ENCODE results near the gene ESRRB. TPM values are rescaled to one million over a fixed set of nuclear protein-coding genes. Genes with fewer than 3 reads are reported as not detected.

Gene ESRRB
- total RNA-seq, 1 donor from 2014 or later: 0.23 TPM

DNA sequence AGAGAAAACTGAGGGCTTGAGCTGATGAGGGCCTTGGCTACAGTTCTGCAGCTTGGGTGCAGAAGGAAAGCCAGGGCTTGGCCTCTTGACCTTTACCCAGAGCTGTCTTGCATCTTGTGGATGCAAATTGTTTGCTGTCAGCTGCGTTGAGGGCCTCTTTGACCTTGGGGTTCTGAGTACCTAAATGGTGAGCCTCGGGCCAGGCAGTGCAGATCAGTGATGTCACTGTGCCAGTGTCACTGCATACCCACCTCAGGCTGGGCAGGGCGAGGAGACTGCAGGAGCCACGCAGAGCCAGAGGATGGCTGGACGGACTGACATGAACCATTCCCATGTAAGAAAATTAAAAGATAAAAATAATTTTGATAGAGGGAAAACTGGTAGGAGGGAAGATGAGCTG lies 18.6 kb downstream of the ESRRB start:
- Mint-ChIP-seq H3K9me3 (no peaks in the 10 kb centered on the region), H3K4me1 (ENCODE audit: low read depth) (no peaks in the 10 kb centered on the region), H3K4me3 (ENCODE audit: low read depth) (no peak overlapping the region), H3K36me3 (ENCODE audit: low read depth) (no peaks in the 10 kb centered on the region), H3K27ac (no peak overlapping the region), H3K27me3 (ENCODE audit: low read depth) (no peaks in the 10 kb centered on the region)
- intact Hi-C loops (cut with micrococcal nuclease): no loop called here
- no peak for DNase-seq (ENCODE audit: low spot score)

- no peak overlapping the region for H3K4me3 Mint-ChIP-seq (ENCODE audit: low read depth)
- H3K27ac Mint-ChIP-seq: no peak overlapping the region
- H3K36me3 Mint-ChIP-seq (ENCODE audit: low read depth): no peaks in the 10 kb centered on the region
- no peaks in the 10 kb centered on the region for H3K4me1 Mint-ChIP-seq (ENCODE audit: low read depth)
- H3K9me3 Mint-ChIP-seq: no peaks in the 10 kb centered on the region
- no peak for DNase-seq (ENCODE audit: low spot score)
- no peaks in the 10 kb centered on the region for H3K27me3 Mint-ChIP-seq (ENCODE audit: low read depth)
- intact Hi-C loops (cut with micrococcal nuclease): no loop called here
Observed at GRCh38 chr14:76395161-76395560, 19.2 kb downstream of the ESRRB start.

DNA sequence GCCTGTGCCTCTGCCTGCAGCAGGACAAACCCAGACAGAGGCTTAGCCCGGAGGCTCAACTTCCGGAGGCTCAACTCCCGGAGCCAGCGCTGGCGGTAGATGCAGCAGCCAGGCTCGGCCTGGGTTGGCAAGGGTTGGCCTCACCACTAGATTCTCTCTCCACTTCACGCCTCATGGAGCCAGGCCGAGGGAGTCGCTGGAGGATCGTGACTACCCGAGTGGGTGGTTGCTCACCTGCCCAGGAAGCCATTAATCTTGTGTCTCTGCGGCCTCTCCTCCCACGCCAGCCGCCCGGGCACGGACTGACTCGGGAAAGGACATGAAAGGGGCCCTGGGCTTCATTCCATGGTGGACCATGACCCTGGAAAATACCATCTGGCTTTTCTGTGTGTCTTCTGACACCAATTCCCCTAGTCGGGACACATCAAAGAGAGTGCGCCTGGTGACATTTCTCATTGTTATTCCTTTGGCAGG lies 20.8 kb downstream of the ESRRB start:
- DNase-seq (ENCODE audit: low spot score): no peak
- Mint-ChIP-seq H3K27me3 (ENCODE audit: low read depth) (peaks cover 2% of the 10 kb centered on the region), H3K36me3 (ENCODE audit: low read depth) (no peaks in the 10 kb centered on the region), H3K4me3 (ENCODE audit: low read depth) (no peak overlapping the region), H3K4me1 (ENCODE audit: low read depth) (no peaks in the 10 kb centered on the region), H3K27ac (no peak overlapping the region), H3K9me3 (no peaks in the 10 kb centered on the region)
- intact Hi-C loops (cut with micrococcal nuclease): no loop called here

GRCh38 chr14:76405627-76406026 lies 29.7 kb downstream of the ESRRB start:
- intact Hi-C loops (cut with micrococcal nuclease): no loop called here

GRCh38 chr14:76407449-76408150 lies 31.7 kb downstream of the ESRRB start:
- DNase-seq (ENCODE audit: low spot score): no peak
- intact Hi-C loops (cut with micrococcal nuclease): no loop called here
- Mint-ChIP-seq H3K4me1 (ENCODE audit: low read depth) (no peaks in the 10 kb centered on the region), H3K27ac (no peak overlapping the region), H3K36me3 (ENCODE audit: low read depth) (no peaks in the 10 kb centered on the region), H3K9me3 (no peaks in the 10 kb centered on the region), H3K4me3 (ENCODE audit: low read depth) (no peak overlapping the region), H3K27me3 (ENCODE audit: low read depth) (peaks cover 7% of the 10 kb centered on the region)

More at GRCh38 chr14:76405627-76406026, 29.7 kb downstream of the ESRRB start:
- H3K4me3 Mint-ChIP-seq (ENCODE audit: low read depth): no peak overlapping the region
- no peak overlapping the region for H3K27ac Mint-ChIP-seq
- H3K4me1 Mint-ChIP-seq (ENCODE audit: low read depth): no peaks in the 10 kb centered on the region
- H3K27me3 Mint-ChIP-seq (ENCODE audit: low read depth): peaks cover 8% of the 10 kb centered on the region
- no peaks in the 10 kb centered on the region for H3K9me3 Mint-ChIP-seq
- DNase-seq (ENCODE audit: low spot score): no peak
- H3K36me3 Mint-ChIP-seq (ENCODE audit: low read depth): no peaks in the 10 kb centered on the region

- no peaks in the 10 kb centered on the region for H3K36me3 Mint-ChIP-seq (ENCODE audit: low read depth)
- no peak overlapping the region for H3K27ac Mint-ChIP-seq
- DNase-seq (ENCODE audit: low spot score): no peak
- peaks cover 13% of the 10 kb centered on the region for H3K27me3 Mint-ChIP-seq (ENCODE audit: low read depth)
- no peak overlapping the region for H3K4me3 Mint-ChIP-seq (ENCODE audit: low read depth)
- no peaks in the 10 kb centered on the region for H3K4me1 Mint-ChIP-seq (ENCODE audit: low read depth)
- intact Hi-C loops (cut with micrococcal nuclease): no loop called here
- H3K9me3 Mint-ChIP-seq: no peaks in the 10 kb centered on the region
Observed at GRCh38 chr14:76408877-76409276, 32.9 kb downstream of the ESRRB start.

DNA sequence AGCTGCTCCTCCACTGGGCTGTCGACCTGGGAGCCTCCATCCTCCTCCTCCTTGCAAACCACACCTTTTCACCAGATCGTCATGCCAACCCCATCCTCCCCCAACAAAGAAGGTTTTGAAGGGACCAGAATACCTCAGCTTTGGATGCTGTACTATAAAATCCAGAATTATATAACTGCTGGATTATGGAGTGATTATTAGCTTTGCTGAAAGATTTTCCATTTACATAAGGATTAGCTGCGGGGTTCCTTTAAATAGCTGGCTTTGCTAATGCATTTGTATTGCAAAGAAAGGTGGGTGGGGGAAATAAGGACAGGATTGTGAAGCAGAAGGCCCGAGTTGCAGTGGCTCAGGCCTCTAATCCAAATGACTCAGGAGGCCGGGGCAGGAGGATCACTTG lies 36.6 kb downstream of the ESRRB start:
- no peaks in the 10 kb centered on the region for H3K9me3 Mint-ChIP-seq
- H3K4me3 Mint-ChIP-seq (ENCODE audit: low read depth): no peak overlapping the region
- DNase-seq (ENCODE audit: low spot score): no peak
- no peaks in the 10 kb centered on the region for H3K36me3 Mint-ChIP-seq (ENCODE audit: low read depth)
- no peaks in the 10 kb centered on the region for H3K4me1 Mint-ChIP-seq (ENCODE audit: low read depth)
- H3K27ac Mint-ChIP-seq: no peak overlapping the region
- intact Hi-C loops (cut with micrococcal nuclease): no loop called here
- H3K27me3 Mint-ChIP-seq (ENCODE audit: low read depth): peaks cover 23% of the 10 kb centered on the region

DNA sequence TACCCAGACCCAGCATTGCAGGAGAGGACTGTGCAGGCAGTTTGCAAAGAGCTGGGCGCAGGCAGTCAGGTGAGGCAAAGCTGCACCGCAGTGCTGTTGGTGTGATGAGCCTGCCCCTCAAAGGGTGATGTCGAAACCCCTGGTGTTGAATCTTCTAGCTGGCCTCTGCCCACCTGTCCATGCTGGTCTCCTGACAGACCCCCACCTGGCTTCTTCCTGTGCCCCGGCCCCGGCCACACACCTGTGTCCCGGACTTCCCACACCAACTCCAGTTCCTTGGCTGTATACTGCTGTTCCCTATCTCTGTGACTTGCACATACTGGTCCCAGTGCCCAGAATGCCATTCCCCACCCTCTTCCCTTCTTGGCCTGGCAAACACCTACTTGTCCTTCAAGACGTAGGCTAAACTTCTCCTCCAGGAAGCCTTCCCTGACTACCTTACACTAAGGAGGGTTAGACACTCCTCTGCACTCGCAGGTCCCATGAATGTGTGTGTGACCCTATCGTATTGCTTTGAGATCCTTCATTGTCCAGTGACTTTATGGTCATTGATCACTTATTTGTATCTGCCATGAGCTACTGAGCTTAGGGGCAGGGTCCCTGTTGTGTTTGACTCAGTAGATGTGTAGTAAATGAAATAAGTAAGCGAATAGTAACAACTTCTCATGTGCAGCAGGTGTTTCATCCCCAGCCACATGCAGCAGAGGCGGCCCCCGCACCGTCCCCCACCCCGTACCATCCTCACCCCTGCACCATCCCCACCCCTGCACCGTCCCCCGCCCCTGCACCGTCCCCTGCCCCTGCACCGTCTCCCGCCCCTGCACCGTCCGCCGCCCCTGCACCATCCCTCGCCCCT lies 37.4 kb downstream of the ESRRB start:
- Mint-ChIP-seq H3K27ac (no peak overlapping the region), H3K36me3 (ENCODE audit: low read depth) (no peaks in the 10 kb centered on the region), H3K4me1 (ENCODE audit: low read depth) (no peaks in the 10 kb centered on the region), H3K9me3 (no peaks in the 10 kb centered on the region), H3K27me3 (ENCODE audit: low read depth) (peaks cover 23% of the 10 kb centered on the region), H3K4me3 (ENCODE audit: low read depth) (no peak overlapping the region)
- intact Hi-C loops (cut with micrococcal nuclease): no loop called here
- DNase-seq (ENCODE audit: low spot score): no peak

GRCh38 chr14:76413962-76414600 lies 38.1 kb downstream of the ESRRB start:
- Mint-ChIP-seq H3K36me3 (ENCODE audit: low read depth) (no peaks in the 10 kb centered on the region), H3K4me1 (ENCODE audit: low read depth) (no peaks in the 10 kb centered on the region), H3K27ac (no peak overlapping the region), H3K4me3 (ENCODE audit: low read depth) (no peak overlapping the region), H3K9me3 (no peaks in the 10 kb centered on the region), H3K27me3 (ENCODE audit: low read depth) (peaks cover 23% of the 10 kb centered on the region)
- DNase-seq (ENCODE audit: low spot score): no peak
- intact Hi-C loops (cut with micrococcal nuclease): no loop called here

DNA sequence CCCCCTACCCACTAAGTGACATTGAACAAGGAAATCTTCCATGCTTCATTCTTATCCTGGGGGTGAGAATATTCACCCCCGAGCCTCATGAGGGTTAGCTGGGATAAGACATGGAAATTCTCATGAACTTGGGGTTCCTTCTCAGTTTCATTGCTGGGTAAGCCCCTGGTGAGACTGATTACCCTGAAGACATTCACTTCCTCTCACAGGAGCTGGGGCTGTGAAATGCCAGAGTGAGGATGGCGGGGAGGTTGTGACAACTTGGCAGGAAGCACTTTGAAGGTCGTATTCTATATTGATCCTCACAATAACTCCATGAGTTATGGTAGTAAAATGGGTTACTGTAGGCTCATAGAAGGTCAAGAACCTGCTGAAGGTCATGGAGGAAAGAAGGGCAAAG lies 43.5 kb downstream of the ESRRB start:
- Mint-ChIP-seq H3K4me1 (ENCODE audit: low read depth) (no peaks in the 10 kb centered on the region), H3K9me3 (no peaks in the 10 kb centered on the region), H3K27ac (no peak overlapping the region), H3K27me3 (ENCODE audit: low read depth) (peaks cover 10% of the 10 kb centered on the region), H3K36me3 (ENCODE audit: low read depth) (no peaks in the 10 kb centered on the region), H3K4me3 (ENCODE audit: low read depth) (no peak overlapping the region)
- intact Hi-C loops (cut with micrococcal nuclease): no loop called here
- DNase-seq (ENCODE audit: low spot score): no peak

GRCh38 chr14:76420827-76421226 lies 44.9 kb downstream of the ESRRB start:
- Mint-ChIP-seq H3K4me3 (ENCODE audit: low read depth) (no peak overlapping the region), H3K36me3 (ENCODE audit: low read depth) (no peaks in the 10 kb centered on the region), H3K4me1 (ENCODE audit: low read depth) (no peaks in the 10 kb centered on the region), H3K9me3 (no peaks in the 10 kb centered on the region), H3K27ac (no peak overlapping the region), H3K27me3 (ENCODE audit: low read depth) (no peaks in the 10 kb centered on the region)
- intact Hi-C loops (cut with micrococcal nuclease): no loop called here
- DNase-seq (ENCODE audit: low spot score): no peak

- no peak for DNase-seq (ENCODE audit: low spot score)
- no peaks in the 10 kb centered on the region for H3K36me3 Mint-ChIP-seq (ENCODE audit: low read depth)
- intact Hi-C loops (cut with micrococcal nuclease): no loop called here
- no peaks in the 10 kb centered on the region for H3K27me3 Mint-ChIP-seq (ENCODE audit: low read depth)
- no peak overlapping the region for H3K4me3 Mint-ChIP-seq (ENCODE audit: low read depth)
- no peak overlapping the region for H3K27ac Mint-ChIP-seq
- H3K4me1 Mint-ChIP-seq (ENCODE audit: low read depth): no peaks in the 10 kb centered on the region
- no peaks in the 10 kb centered on the region for H3K9me3 Mint-ChIP-seq
Observed at GRCh38 chr14:76421662-76422061, 45.7 kb downstream of the ESRRB start.

DNA sequence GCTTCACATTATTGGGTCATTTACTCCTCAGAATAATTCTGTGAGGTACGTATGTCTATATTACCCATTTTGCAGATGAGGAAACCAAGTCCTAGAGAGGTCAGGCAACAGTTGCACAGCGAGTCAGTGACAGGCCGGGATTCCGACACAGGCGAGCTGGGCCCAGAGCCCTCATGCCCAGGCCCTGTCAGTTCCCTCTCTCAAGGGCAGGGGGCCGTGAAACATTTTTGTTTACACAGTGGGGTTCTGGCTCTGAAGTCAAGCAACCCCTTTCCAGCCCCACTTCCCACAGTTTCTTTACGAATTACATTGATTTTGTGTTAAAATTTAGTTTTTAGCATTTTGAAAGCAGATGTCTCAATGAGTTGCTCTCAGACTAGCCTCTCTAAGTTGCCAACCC lies 46.7 kb downstream of the ESRRB start:
- no peak overlapping the region for H3K27ac Mint-ChIP-seq
- no peaks in the 10 kb centered on the region for H3K36me3 Mint-ChIP-seq (ENCODE audit: low read depth)
- H3K4me3 Mint-ChIP-seq (ENCODE audit: low read depth): no peak overlapping the region
- intact Hi-C loops (cut with micrococcal nuclease): no loop called here
- no peak for DNase-seq (ENCODE audit: low spot score)
- H3K27me3 Mint-ChIP-seq (ENCODE audit: low read depth): no peaks in the 10 kb centered on the region
- no peaks in the 10 kb centered on the region for H3K4me1 Mint-ChIP-seq (ENCODE audit: low read depth)
- H3K9me3 Mint-ChIP-seq: no peaks in the 10 kb centered on the region

Data from activated T-helper 2 cell treated with anti-CD3 and anti-CD28 coated beads, Interferon-gamma antibody, Interleukin-2, Interleukin-4, amounts not matched to agents 10 μg/mL and 5 μg/mL and 100 μg/mL, durations not matched to agents 14 hours and 24 hours and 36 hours (primary cell).